Right hindlimb (tissue), 1 donor: ENCODE measurements around the gene GSTM3.
"Not testable (repeated sequence)": the region's sequence is repeated elsewhere in the genome, so short reads cannot be mapped to it uniquely, and the experiment has no call there.

Experiments
- DNase-seq: peaks from one replicate; pipeline ENCODE4 v3.0.0-alpha.2; 2018

The GSTM3 gene

GRCh38 chr1:109761227-109762038 lies 20.6 kb upstream of the GSTM3 start:
- no peak for DNase-seq

GRCh38 chr1:109760581-109761226 lies 19.9 kb upstream of the GSTM3 start:
- DNase-seq = no peak

- DNase-seq = no peak
These were observed 18.9 kb upstream of the GSTM3 start for GRCh38 chr1:109759513-109760334.

- DNase-seq = no peak
These were observed 17.3 kb upstream of the GSTM3 start for GRCh38 chr1:109757936-109758786.

GRCh38 chr1:109756848-109757521 lies 16.1 kb upstream of the GSTM3 start:
- DNase-seq = no peak

GRCh38 chr1:109756325-109756724 lies 15.5 kb upstream of the GSTM3 start:
- DNase-seq = not testable (repeated sequence)

- no peak for DNase-seq
These were observed 13.9 kb upstream of the GSTM3 start for GRCh38 chr1:109754738-109755137.

GRCh38 chr1:109751531-109752260 lies 10.9 kb upstream of the GSTM3 start:
- DNase-seq = no peak

GRCh38 chr1:109750920-109751319 lies 10.1 kb upstream of the GSTM3 start:
- DNase-seq = no peak

- DNase-seq = no peak
These were observed 9.5 kb upstream of the GSTM3 start for GRCh38 chr1:109750241-109750882.

GRCh38 chr1:109749221-109749620 lies 8.4 kb upstream of the GSTM3 start:
- no peak for DNase-seq

- not testable (repeated sequence) for DNase-seq
These were observed 7.5 kb upstream of the GSTM3 start for GRCh38 chr1:109748311-109748710.

GRCh38 chr1:109739738-109740614 lies 862 bp downstream of the GSTM3 start:
- DNase-seq = peak; percentile 89

GRCh38 chr1:109733236-109733870 lies 7.5 kb downstream of the GSTM3 start:
- no peak for DNase-seq

- DNase-seq = no peak
These were observed 8.4 kb downstream of the GSTM3 start for GRCh38 chr1:109732390-109732881.

- no peak for DNase-seq
These were observed 10.2 kb downstream of the GSTM3 start for GRCh38 chr1:109730666-109731065.

GRCh38 chr1:109728870-109729269 lies 12.0 kb downstream of the GSTM3 start:
- no peak for DNase-seq

GRCh38 chr1:109726728-109727373 lies 14.0 kb downstream of the GSTM3 start:
- DNase-seq = no peak
